ENCODE measurements around the gene EDC4. TPM values are rescaled to one million over a fixed set of nuclear protein-coding genes. Genes with fewer than 3 reads are reported as not detected.

EDC4 gene
- total RNA-seq, 1 donor from 2014 or later: 61.2 TPM

GRCh38 chr16:67844497-67844896 lies 28.4 kb upstream of the EDC4 start:
- H3K4me3 ChIP-seq (ENCODE audit: low read depth, low read length): peak overlapping the region; percentile 18
- TF ChIP-seq CTCF (conservative IDR thresholded peaks at IDR 0.05; ENCODE audit: low read depth, low read length): no peak
- DNase-seq (ENCODE audit: low read depth): no peak

- no peak for DNase-seq (ENCODE audit: low read depth)
- TF ChIP-seq CTCF (conservative IDR thresholded peaks at IDR 0.05; ENCODE audit: low read depth, low read length): no peak
- H3K4me3 ChIP-seq (ENCODE audit: low read depth, low read length): peak overlapping the region; percentile 99
Measured at GRCh38 chr16:67845291-67846062, 27.4 kb upstream of the EDC4 start.

- no peak for TF ChIP-seq CTCF (conservative IDR thresholded peaks at IDR 0.05; ENCODE audit: low read depth, low read length)
- H3K4me3 ChIP-seq (ENCODE audit: low read depth, low read length): peak overlapping the region; percentile 99
- no peak for DNase-seq (ENCODE audit: low read depth)
Measured at GRCh38 chr16:67846063-67846319, 26.9 kb upstream of the EDC4 start.

- TF ChIP-seq CTCF (conservative IDR thresholded peaks at IDR 0.05; ENCODE audit: low read depth, low read length): no peak
- no peak for DNase-seq (ENCODE audit: low read depth)
- peak within 1 kb of the TSS; percentile 99 for H3K4me3 ChIP-seq (ENCODE audit: low read depth, low read length)
Measured at GRCh38 chr16:67846320-67847063, 26.4 kb upstream of the EDC4 start, which contains the start of gene NUTF2. Gene NUTF2, plus strand, starts transcription at chr16:67846933. Its CDS starts 18,198 bp downstream, at chr16:67865131.

- TF ChIP-seq CTCF (conservative IDR thresholded peaks at IDR 0.05; ENCODE audit: low read depth, low read length): no peak
- peak within 1 kb of the TSS; percentile 99 for H3K4me3 ChIP-seq (ENCODE audit: low read depth, low read length)
- DNase-seq (ENCODE audit: low read depth): no peak
Measured at GRCh38 chr16:67847064-67847861, 25.6 kb upstream of the EDC4 start, which contains the start of gene CENPT. Gene CENPT, minus strand, starts transcription at chr16:67847693. Its CDS starts 13,834 bp downstream, at chr16:67833859.

- TF ChIP-seq CTCF (conservative IDR thresholded peaks at IDR 0.05; ENCODE audit: low read depth, low read length): no peak
- DNase-seq (ENCODE audit: low read depth): no peak
- peak overlapping the region; percentile 99 for H3K4me3 ChIP-seq (ENCODE audit: low read depth, low read length)
Measured at GRCh38 chr16:67848118-67848517, 24.7 kb upstream of the EDC4 start.

Measured in epithelial cell of proximal tubule (primary cell).